Activated naive CD4-positive, alpha-beta T cell treated with anti-CD3 and anti-CD28 coated beads, Interleukin-2, amount 10 ng/mL, durations not matched to agents 5 hours and 36 hours (primary cell): Measurements from ENCODE around the gene UNC119. TPM values are rescaled to one million over a fixed set of nuclear protein-coding genes. Genes with fewer than 3 reads are reported as not detected.

Source experiments
- total RNA-seq, 2 experiments: library from RNA; stranded (reverse); gene quantifications; one replicate each; pipeline ENCODE4 v1.2.3, GENCODE V29; 2021

Gene UNC119
- 10 to 100 TPM; 54.4 to 54.5 TPM for total RNA-seq

DNA sequence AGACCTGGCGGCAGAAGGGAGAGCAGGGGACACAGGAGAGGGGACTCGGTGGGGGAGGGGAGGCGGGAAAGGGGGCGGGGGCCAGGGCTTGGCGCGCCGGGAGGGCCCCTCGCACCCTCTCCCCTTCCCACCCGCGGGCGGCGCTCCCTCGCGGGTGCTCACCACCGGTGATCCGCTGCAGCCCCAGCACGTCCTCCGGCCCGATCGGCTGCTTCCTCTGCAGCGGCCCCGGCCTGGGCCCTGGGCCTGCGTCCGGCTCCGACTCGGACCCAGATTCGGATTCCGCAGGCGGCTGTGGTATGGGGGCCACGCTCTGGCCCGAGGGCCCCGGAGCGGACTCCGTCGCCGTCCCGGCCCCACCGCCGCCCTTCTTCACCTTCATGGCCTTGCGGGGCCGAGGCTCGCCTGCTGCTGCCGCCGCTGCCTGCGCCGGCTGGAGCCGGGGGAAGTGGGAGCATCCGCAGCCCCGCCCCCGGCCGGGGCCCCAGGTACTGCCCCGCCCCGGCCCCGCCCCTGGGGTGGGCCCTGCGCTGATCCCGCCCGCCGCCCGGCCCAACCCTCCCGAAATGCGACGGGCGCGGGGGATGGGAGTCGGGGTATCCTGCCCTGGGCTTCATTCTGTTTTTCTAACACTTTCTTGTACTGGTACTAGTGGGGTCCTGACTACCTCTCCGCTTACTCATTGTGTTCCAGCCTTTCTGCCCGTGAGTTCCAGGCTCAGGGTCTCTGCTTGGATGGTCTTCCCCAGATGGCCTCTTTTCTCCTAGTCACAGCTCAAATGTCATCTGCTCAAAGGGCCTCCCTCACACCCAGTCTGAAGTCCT is at the start of gene UNC119:
TSS of gene UNC119 (minus strand) at position 449 of the 824 bp plus-strand sequence. CDS start at position 382, 67 bp downstream.

DNA sequence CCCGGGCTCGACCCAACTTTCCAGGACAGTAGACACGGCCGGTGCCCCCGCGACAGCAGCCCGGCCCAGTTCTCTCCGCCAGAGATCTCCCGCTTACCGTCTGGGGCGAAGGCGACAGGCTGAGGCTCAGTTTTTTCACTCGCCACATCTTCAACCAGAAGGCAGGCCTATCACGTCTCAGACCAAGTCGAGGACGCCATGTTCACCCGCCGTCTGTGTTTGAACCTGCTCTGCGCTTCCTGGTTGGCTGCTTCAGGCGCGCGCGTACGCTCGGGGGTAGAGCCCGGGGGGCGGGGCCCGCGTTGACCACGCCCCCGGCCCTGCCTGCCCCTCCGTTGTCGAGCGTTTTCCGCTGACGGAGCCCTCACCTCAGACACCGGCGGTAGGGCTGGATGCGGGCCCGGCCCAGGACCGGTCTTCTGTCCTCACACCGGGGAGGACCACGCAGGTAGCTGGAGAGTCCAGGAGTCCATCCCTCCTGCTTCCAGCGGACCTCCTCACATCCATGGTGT is 46.4 kb upstream of the UNC119 start, which contains the start of gene SPAG5:
TSS of gene SPAG5 (minus strand) at position 227 of the 512 bp plus-strand sequence. CDS start at position 148, 79 bp downstream.

DNA sequence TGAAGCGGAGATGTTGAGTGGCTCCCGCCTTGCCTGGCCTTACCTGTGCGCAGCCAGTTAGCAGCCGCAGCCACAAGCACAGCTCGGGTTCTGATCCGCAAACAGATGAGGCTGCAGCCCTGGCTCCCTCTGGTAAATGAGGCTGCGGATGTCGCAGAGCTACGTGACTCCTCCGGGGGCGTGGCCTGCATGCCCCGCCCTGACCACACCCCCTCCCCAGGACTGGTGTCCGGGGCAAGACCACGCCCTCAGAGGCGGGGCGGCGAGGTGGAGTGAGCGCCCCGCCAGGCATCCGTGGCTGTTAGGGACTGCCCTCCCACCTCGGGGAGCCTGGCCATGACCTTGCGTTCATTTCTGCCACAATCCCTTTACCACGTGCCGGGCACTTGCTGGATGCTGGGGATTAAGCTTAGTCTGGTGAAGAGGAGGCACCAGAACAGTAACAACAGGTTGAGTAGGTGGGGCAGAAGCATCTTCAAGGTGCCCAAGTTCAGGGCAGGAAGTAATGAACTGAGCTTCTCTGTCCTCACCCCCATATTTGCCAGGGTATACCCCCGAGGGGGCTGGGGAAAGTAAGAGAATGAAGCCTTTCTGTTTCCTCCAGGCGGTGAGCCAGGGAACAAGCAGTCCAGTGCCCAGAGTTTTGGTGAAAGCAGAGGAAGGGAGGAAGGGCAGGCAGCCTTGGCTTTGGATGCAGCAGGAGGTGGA is 24.5 kb upstream of the UNC119 start, which contains the start of gene ALDOC:
TSS of gene ALDOC (minus strand) at position 138 of the 708 bp plus-strand sequence. CDS start 1,363 bp downstream, outside the sequence.

DNA sequence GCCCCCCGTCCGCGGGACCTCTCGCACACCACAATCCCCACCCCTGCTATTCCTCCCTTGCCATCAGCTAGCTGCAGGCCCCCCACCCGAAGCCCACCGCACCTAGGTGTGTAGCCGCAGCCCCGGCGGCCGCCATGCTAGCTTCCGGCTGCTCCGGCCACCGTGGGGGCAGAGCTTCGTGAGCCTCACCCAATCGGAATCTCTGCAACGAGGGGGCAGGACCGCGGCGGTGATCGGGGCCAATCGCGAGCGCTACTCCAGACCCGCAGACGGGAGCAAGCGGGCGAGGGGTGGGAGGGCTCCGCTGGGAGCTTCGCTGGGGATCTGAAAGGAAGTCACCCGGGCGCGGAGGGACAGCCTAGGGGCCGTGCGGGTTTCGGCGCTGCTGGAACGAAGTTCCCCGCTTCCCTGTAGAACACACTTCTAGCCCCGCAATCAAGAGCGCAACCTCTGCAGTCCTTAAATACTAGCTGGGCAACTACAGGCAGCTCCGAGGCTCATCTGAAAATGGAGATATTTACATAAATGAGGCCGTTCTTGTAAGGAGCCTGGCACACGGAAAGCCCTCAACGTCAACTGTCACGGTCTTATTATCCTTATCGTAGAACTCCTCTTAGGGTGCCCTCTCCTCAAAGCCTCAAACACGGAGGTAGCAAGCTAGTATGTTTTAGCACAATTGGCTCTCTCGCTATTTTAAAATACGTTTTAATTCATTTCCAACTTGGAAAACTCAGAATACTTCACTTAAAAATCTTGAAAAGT is 19.1 kb upstream of the UNC119 start, which contains the start of gene PIGS:
TSS of gene PIGS (minus strand) at position 164 of the 762 bp plus-strand sequence. CDS start at position 136, 28 bp downstream.

GRCh38 chr17:28505986-28506665 is 46.3 kb downstream of the UNC119 start, which contains the start of gene FOXN1:
FOXN1 (plus strand) TSS chr17:28506348; CDS start chr17:28523970, 17,622 bp downstream.

Other genes with a start within 250 kb of the UNC119 start
- gene TMEM97, start 233.4 kb downstream of the UNC119 start, total RNA-seq = 10 to 100 TPM; 25.9 to 27.6 TPM
- gene IFT20, start 217.2 kb downstream of the UNC119 start, total RNA-seq = 10 to 100 TPM; 25.9 to 26.0 TPM
- 10 to 100 TPM; 21.5 to 22.0 TPM for gene TNFAIP1, start 216.9 kb downstream of the UNC119 start, total RNA-seq
- gene POLDIP2, start 195.1 kb downstream of the UNC119 start, total RNA-seq = 10 to 100 TPM; 48.6 to 48.9 TPM
- gene SEBOX, start 187.4 kb downstream of the UNC119 start, total RNA-seq = not detected
- gene VTN, start 182.3 kb downstream of the UNC119 start, total RNA-seq = under 1 TPM in 1 of 2 experiments, not detected in 1; 0.14 TPM
- gene SARM1, start 180.9 kb downstream of the UNC119 start, total RNA-seq = 10 to 100 TPM; 17.1 to 21.7 TPM
- gene SLC46A1, start 146.4 kb downstream of the UNC119 start, total RNA-seq = 1 to 10 TPM; 1.3 to 2.2 TPM
- not detected for gene SLC13A2, start 79.0 kb downstream of the UNC119 start, total RNA-seq
- not detected for gene FOXN1, start 46.3 kb downstream of the UNC119 start, total RNA-seq
- 10 to 100 TPM; 57.2 to 59.1 TPM for gene PIGS, start 18.9 kb upstream of the UNC119 start, total RNA-seq
- 100 to 1,000 TPM; 147 to 148 TPM for gene ALDOC, start 24.3 kb upstream of the UNC119 start, total RNA-seq
- gene SPAG5, start 46.4 kb upstream of the UNC119 start, total RNA-seq = 10 to 100 TPM; 92.3 to 93.3 TPM
- 10 to 100 TPM; 18.3 to 19.2 TPM for gene RSKR, start 61.6 kb upstream of the UNC119 start, total RNA-seq
- gene BLTP2, start 92.5 kb upstream of the UNC119 start, total RNA-seq = 100 to 1,000 TPM; 115 to 126 TPM
- 10 to 100 TPM; 42.3 to 43.1 TPM for gene SDF2, start 109.3 kb upstream of the UNC119 start, total RNA-seq
- gene SUPT6H, start 109.6 kb upstream of the UNC119 start, total RNA-seq = 10 to 100 TPM; 66.4 to 70.2 TPM
- 1 to 10 TPM; 7.3 to 8.2 TPM for gene PROCA1, start 159.3 kb upstream of the UNC119 start, total RNA-seq
- 10 to 100 TPM in 1 of 2 experiments, 1 to 10 TPM in 1; 9.8 to 11.8 TPM for gene RAB34, start 165.2 kb upstream of the UNC119 start, total RNA-seq
- 1,000 to 10,000 TPM; 2,967 to 3,139 TPM for gene RPL23A, start 167.4 kb upstream of the UNC119 start, total RNA-seq
- gene TLCD1, start 173.6 kb upstream of the UNC119 start, total RNA-seq = 1 to 10 TPM; 1.3 to 2.2 TPM
- gene NEK8, start 176.2 kb upstream of the UNC119 start, total RNA-seq = 1 to 10 TPM; 7.1 to 7.4 TPM
- gene TRAF4, start 191.4 kb upstream of the UNC119 start, total RNA-seq = 10 to 100 TPM; 46.4 to 51.9 TPM